ENCODE results near the gene DNAI1.
A peak's percentile ranks its signal among the peaks of the same experiment; 100 is the strongest.

Gene DNAI1

DNA sequence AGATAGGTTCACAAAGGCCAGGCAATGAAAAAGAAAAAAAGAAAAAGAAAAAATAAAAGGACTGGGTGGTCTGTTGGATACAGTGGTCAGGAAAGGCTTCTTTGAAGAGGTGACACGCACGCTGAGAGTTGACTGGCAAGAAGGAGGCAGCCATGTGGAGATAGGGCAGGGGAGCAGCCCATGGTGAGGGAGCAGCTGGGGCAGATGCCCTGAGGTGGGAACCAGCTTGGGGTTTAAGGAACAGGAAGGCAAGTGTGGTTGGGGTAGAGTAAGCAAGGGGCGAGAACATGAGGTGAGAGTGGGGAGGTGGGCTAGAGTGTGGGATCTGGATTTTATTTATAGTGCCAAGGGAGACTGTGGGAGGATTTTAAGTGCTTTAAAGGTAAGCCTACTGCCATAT, 57.4 kb downstream of the DNAI1 start:
- no CpG with 5 or more reads among the region's 3 CpGs for WGBS, 2 donors (ENCODE audit: extremely low coverage in 2 of 2, insufficient read length in 2 of 2, insufficient replicate concordance in 1 of 2)
- DNase-seq (ENCODE audit: low spot score) = no peak

DNA sequence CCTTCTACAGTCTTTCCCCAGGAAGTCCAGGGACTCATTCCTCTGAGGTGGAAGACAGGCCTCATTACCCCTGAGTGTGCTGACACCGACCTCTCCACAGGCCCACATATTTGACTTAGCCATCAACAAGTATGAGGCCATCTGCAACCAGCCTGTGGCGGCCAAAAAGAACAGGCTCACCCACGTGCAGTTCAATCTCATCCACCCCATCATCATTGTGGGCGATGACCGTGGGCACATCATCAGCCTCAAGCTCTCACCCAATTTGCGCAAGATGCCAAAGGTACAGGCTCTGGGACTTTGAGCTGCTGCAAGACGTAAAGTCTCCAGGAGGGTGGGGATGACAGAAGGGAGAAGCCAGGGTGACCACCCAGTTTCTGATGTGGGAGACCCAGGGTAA, 58.6 kb downstream of the DNAI1 start:
- no peak overlapping the region for H4K91ac ChIP-seq (ENCODE audit: low read depth, low read length, poor library complexity)
- H3K4ac ChIP-seq (ENCODE audit: low read length) = no peak overlapping the region
- no peak overlapping the region for H3K27ac ChIP-seq (replicated peaks; ENCODE audit: low read length)
- no peak overlapping the region for H2AK5ac ChIP-seq (ENCODE audit: low read depth, low read length)
- peaks cover 0 to 3% (median 0%) of the 10 kb centered on the region in 3 experiments for H3K27me3 ChIP-seq (ENCODE audit: control insufficient read depth in 3 of 3, insufficient read depth in 3 of 3, low read depth in 1 of 3, low read length in 3 of 3)
- peaks cover 16 to 22% of the 10 kb centered on the region in 2 donors for H3K4me1 ChIP-seq (ENCODE audit: control insufficient read depth in 2 of 2, insufficient read depth in 1 of 2, low read depth in 1 of 2, low read length in 2 of 2)
- H3K4me2 ChIP-seq (ENCODE audit: insufficient read depth, low read length, poor library complexity, severe bottlenecking) = no peak overlapping the region
- no peak overlapping the region for H2BK120ac ChIP-seq (ENCODE audit: low read depth, low read length)
- no peaks in the 10 kb centered on the region for H3K36me3 ChIP-seq (replicated peaks in 1 of 2; ENCODE audit: control insufficient read depth in 2 of 2, insufficient read depth in 2 of 2, low read length in 2 of 2)
- no peak overlapping the region for H2AFZ ChIP-seq (ENCODE audit: low read length)
- no peak overlapping the region for H2BK12ac ChIP-seq (ENCODE audit: low read length)
- no peaks in the 10 kb centered on the region for H3K79me1 ChIP-seq (ENCODE audit: low read depth, low read length)
- no peak overlapping the region for H3K23ac ChIP-seq (ENCODE audit: low read depth, low read length, poor library complexity)
- no peak overlapping the region for H2BK15ac ChIP-seq (ENCODE audit: low read length)
- H3K9me3 ChIP-seq (replicated peaks in 1 of 2; ENCODE audit: control insufficient read depth in 2 of 2, insufficient read depth in 1 of 2, low read depth in 1 of 2, low read length in 2 of 2) = no peaks in the 10 kb centered on the region
- no peak overlapping the region for H3K4me3 ChIP-seq (ENCODE audit: low read length in 2 of 2)
- H3K18ac ChIP-seq (ENCODE audit: low read length) = no peak overlapping the region
- no peak for DNase-seq (ENCODE audit: low spot score)
- H3K9ac ChIP-seq (ENCODE audit: low read depth, low read length, poor library complexity) = no peak overlapping the region
- H2BK5ac ChIP-seq (ENCODE audit: low read length) = no peak overlapping the region
- H4K8ac ChIP-seq (ENCODE audit: low read depth, low read length) = no peak overlapping the region
- no CpG with 5 or more reads among the region's 7 CpGs for WGBS, 2 donors (ENCODE audit: extremely low coverage in 2 of 2, insufficient read length in 2 of 2, insufficient replicate concordance in 1 of 2)
- H3K14ac ChIP-seq (ENCODE audit: low read length) = no peak overlapping the region

More for the DNA sequence above, 57.4 kb downstream of the DNAI1 start:
- Histone ChIP-seq H3K27ac (replicated peaks; ENCODE audit: low read length) (no peak overlapping the region), H2AK5ac (ENCODE audit: low read depth, low read length) (no peak overlapping the region), H2AFZ (ENCODE audit: low read length) (no peak overlapping the region), H3K23ac (ENCODE audit: low read depth, low read length, poor library complexity) (no peak overlapping the region), H4K8ac (ENCODE audit: low read depth, low read length) (no peak overlapping the region), H3K4me2 (ENCODE audit: insufficient read depth, low read length, poor library complexity, severe bottlenecking) (no peak overlapping the region), H3K4ac (ENCODE audit: low read length) (no peak overlapping the region), H4K91ac (ENCODE audit: low read depth, low read length, poor library complexity) (no peak overlapping the region), H2BK5ac (ENCODE audit: low read length) (no peak overlapping the region), H3K9me3 (replicated peaks in 1 of 2; ENCODE audit: control insufficient read depth in 2 of 2, insufficient read depth in 1 of 2, low read depth in 1 of 2, low read length in 2 of 2) (no peaks in the 10 kb centered on the region), H3K27me3 (ENCODE audit: control insufficient read depth in 3 of 3, insufficient read depth in 3 of 3, low read depth in 1 of 3, low read length in 3 of 3) (no peaks in the 10 kb centered on the region), H3K36me3 (replicated peaks in 1 of 2; ENCODE audit: control insufficient read depth in 2 of 2, insufficient read depth in 2 of 2, low read length in 2 of 2) (no peaks in the 10 kb centered on the region), H3K18ac (ENCODE audit: low read length) (no peak overlapping the region), H2BK12ac (ENCODE audit: low read length) (no peak overlapping the region), H2BK15ac (ENCODE audit: low read length) (no peak overlapping the region), H3K79me1 (ENCODE audit: low read depth, low read length) (no peaks in the 10 kb centered on the region), H3K9ac (ENCODE audit: low read depth, low read length, poor library complexity) (no peak overlapping the region), H3K14ac (ENCODE audit: low read length) (no peak overlapping the region), H3K4me1 (ENCODE audit: control insufficient read depth in 2 of 2, insufficient read depth in 1 of 2, low read depth in 1 of 2, low read length in 2 of 2) (peaks cover 15 to 24% of the 10 kb centered on the region in 2 donors), H3K4me3 (ENCODE audit: low read length in 2 of 2) (no peak overlapping the region), H2BK120ac (ENCODE audit: low read depth, low read length) (no peak overlapping the region)

DNA sequence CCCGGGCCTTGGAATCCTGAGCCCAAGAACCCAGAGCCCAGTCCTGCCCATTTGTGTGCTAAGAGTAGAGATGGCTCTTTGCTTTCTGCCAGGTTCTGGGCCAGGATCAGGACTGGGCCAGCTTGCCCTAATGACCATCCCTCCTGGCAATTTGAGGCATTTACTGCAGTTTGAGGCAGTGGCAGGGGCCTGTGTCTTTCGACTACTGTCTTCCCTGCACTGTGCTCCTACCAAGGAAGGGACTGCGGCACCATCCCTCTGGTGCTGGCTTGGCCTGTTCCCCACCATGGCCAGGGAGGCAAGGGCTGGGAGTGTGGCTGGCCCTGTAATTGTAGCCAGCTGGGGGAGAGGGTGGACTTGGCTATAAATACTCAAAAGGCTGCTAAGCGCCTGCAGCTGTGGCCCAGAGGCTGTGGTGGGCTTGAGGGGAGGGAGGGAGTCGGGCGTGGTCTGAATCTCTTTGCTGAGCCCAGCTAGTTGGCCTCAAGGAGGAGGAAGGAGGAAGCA, 59.6 kb downstream of the DNAI1 start:
- peak overlapping the region; percentile 13 for H2AK5ac ChIP-seq (ENCODE audit: low read depth, low read length)
- H2BK15ac ChIP-seq (ENCODE audit: low read length) = peak overlapping the region; percentile 33
- DNase-seq (ENCODE audit: low spot score) = no peak
- no peak overlapping the region for H3K14ac ChIP-seq (ENCODE audit: low read length)
- H4K8ac ChIP-seq (ENCODE audit: low read depth, low read length) = no peak overlapping the region
- no peak overlapping the region for H4K91ac ChIP-seq (ENCODE audit: low read depth, low read length, poor library complexity)
- no CpG with 5 or more reads among the region's 6 CpGs for WGBS, 2 donors (ENCODE audit: extremely low coverage in 2 of 2, insufficient read length in 2 of 2, insufficient replicate concordance in 1 of 2)
- H3K27me3 ChIP-seq (ENCODE audit: control insufficient read depth in 3 of 3, insufficient read depth in 3 of 3, low read depth in 1 of 3, low read length in 3 of 3) = peaks cover 0 to 4% (median 0%) of the 10 kb centered on the region in 3 experiments
- no peak overlapping the region for H3K4ac ChIP-seq (ENCODE audit: low read length)
- H2BK12ac ChIP-seq (ENCODE audit: low read length) = no peak overlapping the region
- peak overlapping the region; percentile 44 for H3K18ac ChIP-seq (ENCODE audit: low read length)
- no peak overlapping the region for H2BK120ac ChIP-seq (ENCODE audit: low read depth, low read length)
- H3K4me1 ChIP-seq (ENCODE audit: control insufficient read depth in 2 of 2, insufficient read depth in 1 of 2, low read depth in 1 of 2, low read length in 2 of 2) = peaks cover 12 to 16% of the 10 kb centered on the region in 2 donors
- H3K9me3 ChIP-seq (replicated peaks in 1 of 2; ENCODE audit: control insufficient read depth in 2 of 2, insufficient read depth in 1 of 2, low read depth in 1 of 2, low read length in 2 of 2) = no peaks in the 10 kb centered on the region
- H3K23ac ChIP-seq (ENCODE audit: low read depth, low read length, poor library complexity) = peak overlapping the region; percentile 60
- H2BK5ac ChIP-seq (ENCODE audit: low read length) = no peak overlapping the region
- no peak overlapping the region for H3K4me2 ChIP-seq (ENCODE audit: insufficient read depth, low read length, poor library complexity, severe bottlenecking)
- H3K27ac ChIP-seq (replicated peaks; ENCODE audit: low read length) = no peak overlapping the region
- H3K79me1 ChIP-seq (ENCODE audit: low read depth, low read length) = no peaks in the 10 kb centered on the region
- no peaks in the 10 kb centered on the region for H3K36me3 ChIP-seq (replicated peaks in 1 of 2; ENCODE audit: control insufficient read depth in 2 of 2, insufficient read depth in 2 of 2, low read length in 2 of 2)
- no peak overlapping the region for H3K4me3 ChIP-seq (ENCODE audit: low read length in 2 of 2)
- no peak overlapping the region for H3K9ac ChIP-seq (ENCODE audit: low read depth, low read length, poor library complexity)
- no peak overlapping the region for H2AFZ ChIP-seq (ENCODE audit: low read length)

DNA sequence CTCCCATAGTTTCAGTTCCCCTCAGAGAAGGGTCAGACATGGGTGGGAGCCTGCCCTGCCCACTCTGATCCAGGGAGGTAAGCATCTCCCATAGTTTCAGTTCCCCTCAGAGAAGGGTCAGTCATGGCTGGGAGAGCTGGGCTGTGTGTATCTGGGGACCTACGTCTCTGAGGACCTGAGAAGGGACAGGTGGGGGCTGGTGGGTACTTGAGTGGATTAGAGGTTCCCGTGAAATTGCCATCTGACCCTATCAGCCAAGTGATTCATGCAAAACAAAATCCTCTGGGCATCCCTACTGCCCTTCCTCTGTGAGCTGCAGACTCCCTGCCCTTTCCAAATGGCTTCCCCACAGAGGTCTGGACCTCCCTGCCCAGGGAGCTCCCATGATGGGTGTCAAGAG, 60.3 kb downstream of the DNAI1 start:
- WGBS, 2 donors (ENCODE audit: extremely low coverage in 2 of 2, insufficient read length in 2 of 2, insufficient replicate concordance in 1 of 2) = no CpG with 5 or more reads among the region's 2 CpGs

More for the DNA sequence above, 60.3 kb downstream of the DNAI1 start:
- H3K79me1 ChIP-seq (ENCODE audit: low read depth, low read length) = no peaks in the 10 kb centered on the region
- no peak overlapping the region for H2AFZ ChIP-seq (ENCODE audit: low read length)
- no peak overlapping the region for H2BK15ac ChIP-seq (ENCODE audit: low read length)
- DNase-seq (ENCODE audit: low spot score) = no peak
- H3K27ac ChIP-seq (replicated peaks; ENCODE audit: low read length) = no peak overlapping the region
- H3K4me3 ChIP-seq (ENCODE audit: low read length in 2 of 2) = no peak overlapping the region
- H2BK120ac ChIP-seq (ENCODE audit: low read depth, low read length) = no peak overlapping the region
- H3K9me3 ChIP-seq (replicated peaks in 1 of 2; ENCODE audit: control insufficient read depth in 2 of 2, insufficient read depth in 1 of 2, low read depth in 1 of 2, low read length in 2 of 2) = no peaks in the 10 kb centered on the region
- no peaks in the 10 kb centered on the region for H3K36me3 ChIP-seq (replicated peaks in 1 of 2; ENCODE audit: control insufficient read depth in 2 of 2, insufficient read depth in 2 of 2, low read length in 2 of 2)
- H3K23ac ChIP-seq (ENCODE audit: low read depth, low read length, poor library complexity) = no peak overlapping the region
- H2AK5ac ChIP-seq (ENCODE audit: low read depth, low read length) = peak overlapping the region; percentile 48
- H3K4me2 ChIP-seq (ENCODE audit: insufficient read depth, low read length, poor library complexity, severe bottlenecking) = no peak overlapping the region
- no peak overlapping the region for H3K18ac ChIP-seq (ENCODE audit: low read length)
- H4K8ac ChIP-seq (ENCODE audit: low read depth, low read length) = no peak overlapping the region
- H3K27me3 ChIP-seq (ENCODE audit: control insufficient read depth in 3 of 3, insufficient read depth in 3 of 3, low read depth in 1 of 3, low read length in 3 of 3) = peaks cover 0 to 4% (median 4%) of the 10 kb centered on the region in 3 experiments
- H3K4ac ChIP-seq (ENCODE audit: low read length) = no peak overlapping the region
- no peak overlapping the region for H3K14ac ChIP-seq (ENCODE audit: low read length)
- H2BK12ac ChIP-seq (ENCODE audit: low read length) = no peak overlapping the region
- H2BK5ac ChIP-seq (ENCODE audit: low read length) = no peak overlapping the region
- peaks cover 11 to 14% of the 10 kb centered on the region in 2 donors for H3K4me1 ChIP-seq (ENCODE audit: control insufficient read depth in 2 of 2, insufficient read depth in 1 of 2, low read depth in 1 of 2, low read length in 2 of 2)
- no peak overlapping the region for H3K9ac ChIP-seq (ENCODE audit: low read depth, low read length, poor library complexity)
- no peak overlapping the region for H4K91ac ChIP-seq (ENCODE audit: low read depth, low read length, poor library complexity)
